Erythroblast (primary cell): ENCODE data around the gene TOP3B.

Experiments
- GATA1 ChIP-seq: IDR thresholded peaks from 2 replicates; pipeline ENCODE4 v1.6.1; 2011; ENCODE audit warnings: low read depth, mild to moderate bottlenecking, control low read depth, low read length, moderate library complexity
- POLR2A ChIP-seq: IDR thresholded peaks from 2 replicates; pipeline ENCODE4 v1.6.1; 2011; ENCODE audit warnings: mild to moderate bottlenecking, low read length

DNA sequence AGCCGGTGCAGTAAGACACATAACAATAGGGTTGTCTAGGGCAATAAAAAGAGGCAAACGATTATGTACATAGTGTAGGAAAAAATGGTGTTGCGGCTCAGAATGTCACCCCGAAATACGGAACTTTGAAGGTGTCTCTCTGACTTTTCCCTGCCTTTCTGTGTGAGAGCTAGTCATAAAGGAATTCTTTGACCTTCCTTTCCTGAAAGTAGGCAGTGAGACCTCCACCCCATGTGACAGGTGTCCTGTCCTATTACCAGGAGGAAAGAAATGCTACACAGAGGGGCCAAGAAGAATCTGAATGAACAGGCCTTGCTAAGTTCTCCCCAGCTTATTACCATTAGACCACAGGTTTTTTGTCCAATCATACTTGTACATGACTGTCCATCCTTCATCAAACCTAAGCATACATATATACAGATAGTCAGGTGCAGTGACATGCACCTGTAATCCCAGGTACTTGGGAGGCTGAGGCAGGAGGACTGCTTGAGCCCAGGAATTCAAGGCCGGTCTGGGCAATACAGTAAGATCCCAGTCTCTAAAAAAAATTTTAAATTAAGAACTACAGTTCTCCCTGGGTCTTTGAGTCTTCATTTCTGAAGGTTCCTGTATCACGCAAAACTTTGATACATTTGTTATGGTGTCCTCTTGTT is 16.1 kb upstream of the TOP3B start:
- TF ChIP-seq POLR2A (no peak), GATA1 (no peak)
